Mesenchymal stem cell (in vitro differentiated cells and primary cell): ENCODE results near the gene CDH24.

ENCODE experiments used
- DNase-seq: peaks from one replicate; pipeline ENCODE4 v3.0.0-alpha.2; 2013
- H2AFZ ChIP-seq: one replicate; pipeline ENCODE4 v1.6.1; 2013; ENCODE audit warnings: low read depth, mild to moderate bottlenecking, control low read depth, inconsistent platforms, low read length, moderate library complexity
- H2AK5ac ChIP-seq: 2 replicates; pipeline ENCODE4 v1.6.1; 2013; ENCODE audit warnings: low read length, moderate library complexity, mild to moderate bottlenecking, inconsistent platforms; ENCODE audit not compliant: severe bottlenecking
- H2BK120ac ChIP-seq: one replicate; pipeline ENCODE4 v1.6.1; 2013; ENCODE audit warnings: low read depth, mild to moderate bottlenecking, inconsistent platforms, low read length, moderate library complexity
- H2BK12ac ChIP-seq, 2 experiments: one replicate each; pipeline ENCODE4 v1.6.1; 2013; ENCODE audit warnings: inconsistent platforms in 2 of 2, low read length in 2 of 2, mild to moderate bottlenecking in 2 of 2, moderate library complexity in 2 of 2, control low read depth in 1 of 2
- H2BK15ac ChIP-seq: one replicate; pipeline ENCODE4 v1.6.1; 2013; ENCODE audit warnings: mild to moderate bottlenecking, low read depth, inconsistent platforms; ENCODE audit not compliant: poor library complexity, severe bottlenecking
- H2BK5ac ChIP-seq: 2 replicates; pipeline ENCODE4 v1.6.1; 2013; ENCODE audit warnings: low read depth, mild to moderate bottlenecking, low read length, control low read depth, inconsistent platforms; ENCODE audit not compliant: poor library complexity, severe bottlenecking
- H3K14ac ChIP-seq, 2 experiments: one replicate each; pipeline ENCODE4 v1.6.1; 2013; ENCODE audit warnings: inconsistent platforms in 2 of 2, low read length in 2 of 2, control low read depth in 1 of 2, mild to moderate bottlenecking in 1 of 2, moderate library complexity in 1 of 2
- H3K18ac ChIP-seq, 2 experiments: one replicate each; pipeline ENCODE4 v1.6.1; 2013; ENCODE audit warnings: inconsistent platforms in 2 of 2, low read length in 2 of 2, control low read depth in 1 of 2, low read depth in 1 of 2, mild to moderate bottlenecking in 1 of 2
- H3K23ac ChIP-seq, 2 experiments: one replicate each; pipeline ENCODE4 v1.6.1; 2013; ENCODE audit warnings: inconsistent platforms in 2 of 2, low read length in 2 of 2, mild to moderate bottlenecking in 2 of 2, moderate library complexity in 2 of 2, control low read depth in 1 of 2
- H3K27ac ChIP-seq: 2 replicates; pipeline ENCODE4 v1.5.1; 2013; ENCODE audit warnings: mild to moderate bottlenecking, moderate library complexity, low read length, control low read depth, inconsistent platforms; ENCODE audit not compliant: poor library complexity, severe bottlenecking
- H3K27me3 ChIP-seq, 2 experiments: 2 replicates each; pipeline versions ENCODE4 v1.6.1 to v1.7.0; 2013; ENCODE audit warnings: low read length in 2 of 2, mild to moderate bottlenecking in 2 of 2, moderate library complexity in 2 of 2, control low read depth in 1 of 2, inconsistent platforms in 1 of 2; ENCODE audit not compliant: control insufficient read depth in 1 of 2, insufficient read depth in 1 of 2
- H3K36me3 ChIP-seq, 2 experiments: 2 replicates each; pipeline versions ENCODE4 v1.6.1 to v1.7.0; 2013; ENCODE audit warnings: low read length in 2 of 2, control low read depth in 1 of 2, inconsistent platforms in 1 of 2, low read depth in 1 of 2, mild to moderate bottlenecking in 1 of 2; ENCODE audit not compliant: insufficient read depth in 2 of 2, control insufficient read depth in 1 of 2
- H3K4ac ChIP-seq, 2 experiments: one replicate each; pipeline ENCODE4 v1.6.1; 2013; ENCODE audit warnings: inconsistent platforms in 2 of 2, low read length in 2 of 2, mild to moderate bottlenecking in 2 of 2, moderate library complexity in 2 of 2, control low read depth in 1 of 2, low read depth in 1 of 2
- H3K4me1 ChIP-seq: 2 replicates; pipeline ENCODE4 v1.6.1; 2013; ENCODE audit warnings: low read depth, low read length, control low read depth; ENCODE audit not compliant: control insufficient read depth, insufficient read depth
- H3K4me2 ChIP-seq: 2 replicates; pipeline ENCODE4 v1.6.1; 2013; ENCODE audit warnings: low read length, mild to moderate bottlenecking, inconsistent platforms; ENCODE audit not compliant: poor library complexity, severe bottlenecking
- H3K4me3 ChIP-seq, 2 experiments: 2 replicates each; pipeline versions ENCODE4 v1.5.1 to v1.7.0; 2013; ENCODE audit warnings: low read length in 2 of 2, mild to moderate bottlenecking in 2 of 2, control low read depth in 1 of 2, low read depth in 1 of 2; ENCODE audit not compliant: insufficient read depth in 1 of 2
- H3K79me1 ChIP-seq: replicated peaks from 2 replicates; pipeline ENCODE4 v1.6.1; 2013; ENCODE audit warnings: mild to moderate bottlenecking, control low read depth, low read length, inconsistent platforms; ENCODE audit not compliant: poor library complexity, severe bottlenecking
- H3K9ac ChIP-seq: 2 replicates; pipeline ENCODE4 v1.7.0; 2013; ENCODE audit warnings: mild to moderate bottlenecking, low read length, moderate library complexity
- H3K9me3 ChIP-seq: 2 replicates; pipeline ENCODE4 v1.7.0; 2013; ENCODE audit warnings: mild to moderate bottlenecking, low read length; ENCODE audit not compliant: control insufficient read depth
- H4K8ac ChIP-seq: one replicate; pipeline ENCODE4 v1.6.1; 2013; ENCODE audit warnings: inconsistent platforms, mild to moderate bottlenecking, low read length, moderate library complexity
- H4K91ac ChIP-seq: one replicate; pipeline ENCODE4 v1.6.1; 2013; ENCODE audit warnings: mild to moderate bottlenecking, low read length, inconsistent platforms
- WGBS: methylation state at CpG from one replicate; pipeline ENCODE4 v1.1.7; 2013; ENCODE audit warnings: mixed read lengths; 5-methylcytosine and 5-hydroxymethylcytosine counted together

Gene CDH24

GRCh38 chr14:23047034-23047634 lies 10.2 kb downstream of the CDH24 start:
- Histone ChIP-seq H3K4ac (no peak overlapping the region), H3K27me3 (no peaks in the 10 kb centered on the region), H4K91ac (peak overlapping the region; percentile 45), H3K9me3 (no peaks in the 10 kb centered on the region), H3K4me2 (no peak overlapping the region), H2BK15ac (no peak overlapping the region), H3K27ac (no peak overlapping the region), H2BK120ac (no peak overlapping the region), H2BK12ac (no peak overlapping the region), H3K36me3 (peaks cover 0 to 35% of the 10 kb centered on the region in 2 experiments), H2AFZ (peak overlapping the region; percentile 62), H4K8ac (no peak overlapping the region), H3K18ac (peak overlapping the region in 1 of 2 experiments; percentile 49), H3K23ac (no peak overlapping the region), H2BK5ac (no peak overlapping the region), H3K4me3 (no peak overlapping the region), H3K4me1 (peaks cover 11% of the 10 kb centered on the region), H3K79me1 (no peaks in the 10 kb centered on the region), H3K9ac (no peak overlapping the region), H3K14ac (peak overlapping the region in 1 of 2 experiments; percentile 63), H2AK5ac (no peak overlapping the region)
- no peak for DNase-seq
- 82% methylated on average over 6 of the region's 6 CpGs for WGBS

- H2BK5ac ChIP-seq: no peak overlapping the region
- peaks cover 10% of the 10 kb centered on the region for H3K4me1 ChIP-seq
- peak overlapping the region in 1 of 2 experiments; percentile 36 for H3K14ac ChIP-seq
- no peak overlapping the region for H3K4me2 ChIP-seq
- H3K27ac ChIP-seq: no peak overlapping the region
- no peak overlapping the region for H2BK120ac ChIP-seq
- H2AFZ ChIP-seq: no peak overlapping the region
- no peak overlapping the region for H4K91ac ChIP-seq
- no peak overlapping the region for H4K8ac ChIP-seq
- H3K23ac ChIP-seq: no peak overlapping the region
- H3K36me3 ChIP-seq: peaks cover 0 to 30% of the 10 kb centered on the region in 2 experiments
- H2AK5ac ChIP-seq: no peak overlapping the region
- H3K9me3 ChIP-seq: no peaks in the 10 kb centered on the region
- no peak overlapping the region for H3K4me3 ChIP-seq
- H3K4ac ChIP-seq: no peak overlapping the region
- no peaks in the 10 kb centered on the region for H3K27me3 ChIP-seq
- no peak overlapping the region for H2BK15ac ChIP-seq
- 88% methylated on average over 12 of the region's 13 CpGs for WGBS
- no peaks in the 10 kb centered on the region for H3K79me1 ChIP-seq
- no peak overlapping the region for H2BK12ac ChIP-seq
- no peak for DNase-seq
- no peak overlapping the region for H3K18ac ChIP-seq
- H3K9ac ChIP-seq: no peak overlapping the region
These were observed 11.6 kb downstream of the CDH24 start for GRCh38 chr14:23045419-23046357.

- no peak for DNase-seq
- no peak overlapping the region for H3K9ac ChIP-seq
- H3K36me3 ChIP-seq: peaks cover 0 to 26% of the 10 kb centered on the region in 2 experiments
- H3K14ac ChIP-seq: no peak overlapping the region
- H3K18ac ChIP-seq: no peak overlapping the region
- no peak overlapping the region for H3K4ac ChIP-seq
- no peaks in the 10 kb centered on the region for H3K79me1 ChIP-seq
- H2BK5ac ChIP-seq: no peak overlapping the region
- 90% methylated on average over 8 of the region's 8 CpGs for WGBS
- no peak overlapping the region for H3K4me2 ChIP-seq
- no peak overlapping the region for H2BK120ac ChIP-seq
- no peaks in the 10 kb centered on the region for H3K27me3 ChIP-seq
- no peak overlapping the region for H2BK12ac ChIP-seq
- no peak overlapping the region for H4K91ac ChIP-seq
- no peak overlapping the region for H4K8ac ChIP-seq
- no peak overlapping the region for H3K27ac ChIP-seq
- peaks cover 10% of the 10 kb centered on the region for H3K4me1 ChIP-seq
- H3K23ac ChIP-seq: peak overlapping the region in 1 of 2 experiments; percentile 3
- no peaks in the 10 kb centered on the region for H3K9me3 ChIP-seq
- no peak overlapping the region for H2BK15ac ChIP-seq
- no peak overlapping the region for H2AK5ac ChIP-seq
- H2AFZ ChIP-seq: no peak overlapping the region
- H3K4me3 ChIP-seq: no peak overlapping the region
These were observed 12.5 kb downstream of the CDH24 start for GRCh38 chr14:23044840-23045239.

- peaks cover 8% of the 10 kb centered on the region for H3K4me1 ChIP-seq
- H3K4ac ChIP-seq: no peak overlapping the region
- no CpG with 5 or more reads among the region's 3 CpGs for WGBS
- H3K4me3 ChIP-seq: no peak overlapping the region
- no peak overlapping the region for H3K23ac ChIP-seq
- H3K27ac ChIP-seq: no peak overlapping the region
- peaks cover 0 to 15% of the 10 kb centered on the region in 2 experiments for H3K36me3 ChIP-seq
- no peaks in the 10 kb centered on the region for H3K27me3 ChIP-seq
- H2BK12ac ChIP-seq: no peak overlapping the region
- H3K14ac ChIP-seq: no peak overlapping the region
- no peak for DNase-seq
- H4K91ac ChIP-seq: no peak overlapping the region
- no peak overlapping the region for H4K8ac ChIP-seq
- peak overlapping the region; percentile 18 for H2AFZ ChIP-seq
- no peak overlapping the region for H2AK5ac ChIP-seq
- H3K79me1 ChIP-seq: no peaks in the 10 kb centered on the region
- no peak overlapping the region for H2BK5ac ChIP-seq
- no peak overlapping the region for H3K9ac ChIP-seq
- H3K18ac ChIP-seq: no peak overlapping the region
- H2BK120ac ChIP-seq: no peak overlapping the region
- no peak overlapping the region for H2BK15ac ChIP-seq
- H3K4me2 ChIP-seq: no peak overlapping the region
- no peaks in the 10 kb centered on the region for H3K9me3 ChIP-seq
These were observed 13.6 kb downstream of the CDH24 start for GRCh38 chr14:23043754-23044153.
